ENCODE results near the gene ZNF385A.

DNA sequence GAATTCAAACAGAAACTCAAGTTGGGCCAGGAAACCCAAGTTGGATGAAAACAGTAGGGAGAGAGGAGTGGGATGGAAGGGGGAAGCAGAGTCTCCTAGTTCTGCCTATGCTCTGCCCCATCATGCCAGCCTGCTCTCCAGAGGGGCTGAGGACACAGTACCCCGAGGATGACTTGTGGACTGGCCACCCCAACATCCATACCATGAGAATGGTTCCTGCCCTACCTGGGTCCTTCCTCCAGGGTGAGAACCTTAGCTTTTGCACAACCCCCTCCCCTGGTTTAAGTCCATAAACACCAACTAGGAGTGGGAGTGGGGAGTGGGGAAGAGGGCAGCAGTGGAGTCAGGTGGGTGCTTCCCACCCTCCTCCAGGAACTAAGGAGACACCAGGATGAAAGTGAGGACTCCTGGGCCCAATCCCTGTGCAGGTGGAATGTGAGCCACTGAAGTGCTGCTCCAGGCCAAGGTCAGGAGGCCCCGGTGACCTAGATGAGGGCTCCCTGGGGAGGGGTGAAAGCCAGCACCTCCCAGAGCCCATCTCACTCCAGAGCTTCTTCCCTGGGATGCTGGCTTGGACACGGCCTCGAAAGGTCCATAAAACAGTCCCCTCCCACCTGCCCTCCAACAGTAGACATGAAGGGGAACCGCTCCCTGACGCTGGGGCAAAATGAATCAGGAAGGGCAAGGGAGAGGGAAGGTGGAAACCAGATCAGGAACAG, 6.6 kb downstream of the ZNF385A start:
- TF ChIP-seq, protein P1, sequence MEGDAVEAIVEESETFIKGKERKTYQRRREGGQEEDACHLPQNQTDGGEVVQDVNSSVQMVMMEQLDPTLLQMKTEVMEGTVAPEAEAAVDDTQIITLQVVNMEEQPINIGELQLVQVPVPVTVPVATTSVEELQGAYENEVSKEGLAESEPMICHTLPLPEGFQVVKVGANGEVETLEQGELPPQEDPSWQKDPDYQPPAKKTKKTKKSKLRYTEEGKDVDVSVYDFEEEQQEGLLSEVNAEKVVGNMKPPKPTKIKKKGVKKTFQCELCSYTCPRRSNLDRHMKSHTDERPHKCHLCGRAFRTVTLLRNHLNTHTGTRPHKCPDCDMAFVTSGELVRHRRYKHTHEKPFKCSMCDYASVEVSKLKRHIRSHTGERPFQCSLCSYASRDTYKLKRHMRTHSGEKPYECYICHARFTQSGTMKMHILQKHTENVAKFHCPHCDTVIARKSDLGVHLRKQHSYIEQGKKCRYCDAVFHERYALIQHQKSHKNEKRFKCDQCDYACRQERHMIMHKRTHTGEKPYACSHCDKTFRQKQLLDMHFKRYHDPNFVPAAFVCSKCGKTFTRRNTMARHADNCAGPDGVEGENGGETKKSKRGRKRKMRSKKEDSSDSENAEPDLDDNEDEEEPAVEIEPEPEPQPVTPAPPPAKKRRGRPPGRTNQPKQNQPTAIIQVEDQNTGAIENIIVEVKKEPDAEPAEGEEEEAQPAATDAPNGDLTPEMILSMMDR (IDR thresholded peaks at IDR 0.05): no peak
- no peak for TF ChIP-seq POLR2A (IDR thresholded peaks at IDR 0.05)
